ENCODE results near the gene CDC5L.

CDC5L gene

DNA sequence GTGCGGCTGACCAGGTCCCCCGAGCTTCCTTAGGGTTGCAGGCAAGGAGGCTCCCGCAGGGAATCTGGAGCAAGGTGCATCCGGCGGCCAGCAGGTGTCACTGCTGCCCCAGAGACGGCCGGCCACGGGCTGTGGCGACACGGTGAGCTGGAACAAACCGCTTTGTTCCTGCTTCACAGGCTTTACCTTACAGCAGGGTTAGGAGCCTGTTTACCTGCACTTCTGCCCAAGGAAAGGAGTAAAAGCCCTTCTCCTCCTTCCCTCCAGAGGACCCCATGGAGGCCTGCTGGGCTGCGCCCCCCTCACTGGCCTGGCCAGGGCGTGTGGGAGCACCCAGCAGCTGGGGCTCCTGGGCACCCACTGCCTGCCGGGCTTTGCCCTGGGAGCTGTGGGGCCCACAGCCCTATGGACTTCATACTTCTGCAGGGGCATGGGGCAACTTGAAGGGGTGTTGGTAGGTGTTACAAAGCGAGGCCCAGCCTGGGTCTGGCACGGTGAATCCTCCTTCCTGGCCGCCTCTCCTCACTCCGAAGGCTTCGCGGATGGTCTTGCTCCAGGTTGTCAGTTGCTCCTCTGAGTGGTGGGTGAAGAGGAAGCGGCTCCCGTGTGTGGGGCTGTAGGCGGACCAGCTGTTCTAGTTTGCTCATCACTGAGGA lies 88.4 kb downstream of the CDC5L start:
- no peak for DNase-seq (ENCODE audit: low read depth)

DNA sequence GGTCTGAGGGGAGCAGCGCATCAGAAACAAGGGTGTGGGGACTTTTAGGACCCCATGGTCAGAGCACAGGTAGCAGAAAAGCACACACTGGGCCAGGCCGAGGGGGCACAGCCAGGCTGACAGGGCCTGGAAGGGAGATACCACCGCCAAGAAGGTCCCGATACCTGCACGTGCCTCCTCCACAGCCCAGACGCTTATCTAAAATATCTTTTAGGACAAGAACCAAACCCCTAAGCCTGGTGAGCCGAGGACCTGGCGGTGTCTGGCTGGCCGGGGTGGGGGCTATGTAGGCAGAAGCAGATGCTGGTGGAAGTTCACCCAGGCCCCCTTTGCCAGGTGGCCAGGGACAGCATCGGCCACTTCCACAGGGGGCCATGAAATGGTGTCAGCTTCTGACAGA lies 89.3 kb downstream of the CDC5L start:
- no peak for DNase-seq (ENCODE audit: low read depth)

- no peak for DNase-seq (ENCODE audit: low read depth)
Observed at GRCh38 chr6:44477293-44477894, 89.9 kb downstream of the CDC5L start.

DNA sequence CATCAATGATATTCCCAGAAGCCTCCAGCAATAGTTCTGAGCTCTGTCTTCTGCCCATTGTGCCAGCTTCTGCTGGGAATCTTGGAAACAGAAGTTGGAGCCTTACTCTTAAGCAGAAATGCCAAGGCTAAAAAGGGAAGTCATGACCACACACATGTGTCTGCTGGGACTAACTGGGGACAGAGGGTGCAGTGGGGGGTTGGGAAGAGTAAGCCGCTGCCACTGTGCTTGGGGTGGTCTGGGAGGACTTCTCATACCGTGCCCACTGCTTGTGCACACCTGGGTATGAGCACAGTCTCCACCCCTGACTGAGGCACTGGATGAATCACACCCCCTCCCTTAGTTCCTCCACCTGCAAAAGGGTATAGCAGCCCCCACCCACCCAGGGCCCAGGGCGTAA lies 90.7 kb downstream of the CDC5L start:
- no peak for DNase-seq (ENCODE audit: low read depth)

DNA sequence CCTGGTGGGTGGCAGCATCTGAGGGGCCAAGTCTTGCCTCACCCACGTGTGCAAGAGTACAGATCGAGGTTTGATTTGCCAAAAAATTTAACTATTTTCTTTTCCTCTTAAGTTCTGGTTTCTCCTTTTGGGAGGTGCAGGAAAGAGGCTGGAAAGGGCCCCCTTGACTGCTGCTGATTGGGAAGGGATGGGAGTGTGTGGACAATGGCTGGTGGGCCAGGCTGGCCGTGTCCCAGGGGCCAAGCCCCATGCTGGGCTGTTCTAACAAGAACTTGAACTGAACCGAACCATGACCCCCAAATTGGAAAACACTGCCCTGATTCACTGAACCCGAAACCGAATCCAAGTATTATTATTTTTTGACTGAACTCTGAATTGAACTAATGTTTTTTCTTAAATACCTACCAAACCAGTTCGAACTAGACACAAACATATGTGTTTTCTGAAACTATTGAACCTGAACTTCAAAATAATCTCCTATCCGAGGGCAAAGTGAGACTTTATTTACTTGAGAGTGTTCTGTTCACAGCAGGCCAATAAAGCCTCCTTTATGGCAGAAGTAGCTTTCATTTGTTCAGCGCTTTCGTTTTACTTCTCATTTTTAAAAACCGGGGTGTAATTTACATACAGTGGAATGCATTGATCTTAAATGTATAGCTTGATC lies 91.2 kb downstream of the CDC5L start:
- DNase-seq (ENCODE audit: low read depth): no peak

DNA sequence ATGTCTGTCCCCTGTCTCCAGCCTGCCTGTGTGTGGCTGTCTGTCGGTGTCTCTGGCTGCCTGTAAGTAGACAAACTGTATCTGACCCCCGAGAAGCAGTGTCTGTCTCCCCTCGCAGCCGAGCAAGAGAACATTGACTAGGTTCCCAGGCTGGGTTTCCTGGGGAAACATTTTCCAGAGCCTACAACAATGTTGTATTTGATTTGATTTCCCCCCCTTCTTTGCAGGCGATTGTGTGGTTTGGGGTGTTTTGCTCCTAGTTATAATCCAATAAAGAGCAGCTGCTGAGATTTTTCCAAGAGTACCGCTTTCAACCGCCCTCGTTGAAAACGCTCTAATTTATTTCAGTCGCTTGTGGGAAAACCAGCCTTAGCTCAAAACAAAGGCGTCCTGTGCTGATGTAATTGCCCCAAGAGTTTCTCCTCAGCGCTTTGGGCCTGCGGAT lies 92.6 kb downstream of the CDC5L start:
- DNase-seq (ENCODE audit: low read depth): no peak

DNA sequence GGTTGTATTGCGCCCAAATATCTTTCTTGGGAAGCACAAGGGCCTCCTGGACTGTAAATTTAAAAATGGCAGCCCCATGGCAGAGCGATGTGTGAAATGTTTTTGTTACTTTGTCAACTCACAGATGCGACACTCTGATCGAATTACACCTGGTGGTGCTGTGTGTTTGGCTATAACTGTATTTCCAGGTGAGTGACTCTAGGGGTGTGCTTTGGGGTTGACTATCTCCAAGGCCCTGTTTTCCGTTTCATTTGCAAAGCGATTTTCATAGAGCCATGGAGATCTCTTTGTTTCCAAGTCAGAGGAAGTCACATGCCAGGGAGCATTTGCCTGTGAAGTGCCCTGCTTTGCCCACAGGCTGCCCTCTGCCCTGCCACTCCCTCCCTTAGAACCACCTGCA lies 93.5 kb downstream of the CDC5L start:
- no peak for DNase-seq (ENCODE audit: low read depth)

DNA sequence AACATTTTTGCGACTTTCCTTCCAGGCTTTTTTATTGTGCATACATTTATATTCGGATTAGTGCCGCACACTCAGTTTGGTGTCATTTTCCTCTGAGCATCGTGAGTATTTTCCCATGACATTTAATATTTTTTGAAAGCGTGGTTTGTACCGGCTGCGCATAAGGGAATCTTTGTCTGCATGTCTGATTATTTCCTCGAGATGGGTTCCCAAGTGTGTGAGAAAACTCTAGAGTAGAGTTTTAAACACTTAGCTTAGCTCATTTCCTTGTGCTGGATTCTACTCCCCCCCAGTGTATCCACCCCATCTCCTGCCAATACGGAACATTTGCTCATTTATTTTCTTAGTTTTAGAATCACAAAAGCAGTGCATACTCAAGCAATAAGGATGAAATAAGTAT lies 94.3 kb downstream of the CDC5L start:
- DNase-seq (ENCODE audit: low read depth): no peak

DNA sequence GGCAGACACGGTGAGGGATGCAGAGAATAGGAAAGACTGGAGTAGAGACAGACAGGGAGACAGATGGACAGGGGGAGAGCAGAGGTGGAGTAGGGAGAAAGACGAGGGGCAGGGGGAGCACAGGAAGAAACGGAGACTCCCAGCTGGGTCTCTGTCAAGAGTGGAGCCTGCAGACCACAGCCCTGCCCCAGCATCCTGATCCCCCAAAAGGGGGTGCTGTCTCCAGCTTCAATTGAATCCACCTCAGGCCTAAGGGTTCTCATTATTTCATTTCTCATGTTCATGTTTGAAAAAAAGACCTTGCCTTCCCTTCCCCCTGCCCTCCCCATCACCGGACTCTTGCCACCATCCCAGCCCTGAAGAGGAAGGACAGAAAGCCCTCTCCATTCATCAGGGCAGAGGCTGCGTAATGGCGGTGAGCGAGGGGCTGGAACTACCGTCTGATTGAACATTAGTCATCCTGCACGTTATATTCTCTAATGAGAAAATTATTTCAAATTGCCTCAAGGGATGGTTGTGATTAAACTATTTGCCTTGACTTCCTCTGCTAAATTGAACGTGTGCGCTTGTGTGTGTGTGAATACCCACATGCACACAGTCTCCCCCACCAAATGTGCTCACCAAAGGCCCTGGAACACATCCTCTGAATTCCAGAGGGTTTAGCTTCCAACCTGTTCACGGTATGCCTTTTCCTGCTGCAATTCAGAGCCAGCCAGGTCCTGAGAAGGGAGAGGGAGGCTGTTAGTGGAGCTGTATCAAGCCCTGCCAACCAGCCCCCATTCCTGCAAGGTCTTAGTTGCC lies 98.3 kb downstream of the CDC5L start:
- no peak for DNase-seq (ENCODE audit: low read depth)

DNA sequence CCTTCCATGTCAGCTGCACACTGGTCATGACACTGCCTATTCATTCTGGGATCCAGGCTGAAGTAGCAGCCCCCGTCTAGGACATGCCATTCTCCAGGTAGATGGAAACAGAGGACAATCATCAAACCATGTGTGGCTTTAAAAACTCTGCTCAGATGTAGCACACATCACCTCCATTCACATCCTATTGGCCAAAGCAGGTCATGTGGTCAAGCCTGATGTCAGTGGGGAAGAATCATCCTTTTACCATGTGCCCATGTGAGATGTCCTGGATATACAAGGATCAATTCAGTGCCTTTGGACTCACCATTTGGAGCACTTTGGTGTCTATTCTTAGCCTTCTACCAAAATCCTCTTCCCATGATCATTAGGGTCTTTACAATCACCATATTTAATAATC lies 99.5 kb downstream of the CDC5L start:
- no peak for DNase-seq (ENCODE audit: low read depth)

- no peak for DNase-seq (ENCODE audit: low read depth)
Observed at GRCh38 chr6:44487586-44487985, 100.1 kb downstream of the CDC5L start.

DNA sequence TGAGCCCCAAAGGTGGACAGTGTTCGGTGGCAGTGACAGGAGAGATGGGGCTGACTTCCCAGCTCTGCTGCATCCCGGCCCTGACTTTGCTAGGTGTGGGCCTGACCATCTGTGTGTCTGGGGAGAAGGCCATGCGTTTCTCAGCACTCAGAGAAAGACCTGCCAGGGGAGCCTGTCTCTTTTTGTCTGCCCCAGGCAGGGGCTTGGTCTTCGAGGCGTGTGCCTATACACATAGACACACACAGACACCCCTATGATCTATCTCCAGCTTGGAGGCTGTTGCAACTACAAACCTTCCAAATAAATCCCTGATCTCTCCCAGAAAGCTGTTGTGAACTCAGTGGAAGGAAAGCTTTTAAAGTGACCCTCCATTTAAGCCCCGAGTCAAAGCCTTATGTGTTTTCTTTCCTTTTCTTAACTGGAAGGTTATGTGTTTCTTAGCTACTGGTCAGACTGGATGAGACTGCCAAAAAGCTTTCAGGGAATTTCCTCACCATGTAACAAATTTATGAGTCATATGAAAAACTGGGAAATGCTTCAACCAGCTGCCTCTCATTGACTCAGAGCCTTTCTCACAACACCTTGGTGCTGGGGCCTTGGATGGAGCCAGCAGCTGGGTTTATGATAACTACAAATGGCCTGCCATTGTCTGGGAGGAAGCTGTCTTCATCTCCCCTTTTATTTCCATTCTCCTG lies 102.6 kb downstream of the CDC5L start:
- DNase-seq (ENCODE audit: low read depth): peak; percentile 92

- no peak for DNase-seq (ENCODE audit: low read depth)
Observed at GRCh38 chr6:44493132-44493531, 105.6 kb downstream of the CDC5L start.

DNA sequence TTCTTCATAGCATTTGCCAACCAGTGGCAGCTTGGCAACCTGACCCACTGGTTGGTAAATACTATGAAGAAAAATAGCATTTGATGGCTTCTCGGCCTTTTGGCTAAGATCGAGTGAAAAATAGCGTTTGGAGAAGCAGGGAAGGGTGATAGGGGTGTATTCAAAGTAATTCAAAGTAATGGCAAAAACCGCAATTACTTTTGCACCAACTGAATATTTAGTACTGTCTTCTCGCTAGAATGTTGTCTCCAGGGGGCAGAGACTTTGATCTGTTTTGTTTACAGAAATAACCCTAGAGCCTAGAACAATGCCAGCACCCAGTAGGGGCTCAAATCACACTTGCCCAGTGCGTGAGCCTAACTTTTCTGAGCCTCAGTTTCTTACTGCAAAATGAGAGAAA lies 106.1 kb downstream of the CDC5L start:
- no peak for DNase-seq (ENCODE audit: low read depth)

GRCh38 chr6:44494011-44494501 lies 106.5 kb downstream of the CDC5L start:
- DNase-seq (ENCODE audit: low read depth): peak; percentile 27

GRCh38 chr6:44495036-44495901 lies 107.8 kb downstream of the CDC5L start:
- no peak for DNase-seq (ENCODE audit: low read depth)

DNA sequence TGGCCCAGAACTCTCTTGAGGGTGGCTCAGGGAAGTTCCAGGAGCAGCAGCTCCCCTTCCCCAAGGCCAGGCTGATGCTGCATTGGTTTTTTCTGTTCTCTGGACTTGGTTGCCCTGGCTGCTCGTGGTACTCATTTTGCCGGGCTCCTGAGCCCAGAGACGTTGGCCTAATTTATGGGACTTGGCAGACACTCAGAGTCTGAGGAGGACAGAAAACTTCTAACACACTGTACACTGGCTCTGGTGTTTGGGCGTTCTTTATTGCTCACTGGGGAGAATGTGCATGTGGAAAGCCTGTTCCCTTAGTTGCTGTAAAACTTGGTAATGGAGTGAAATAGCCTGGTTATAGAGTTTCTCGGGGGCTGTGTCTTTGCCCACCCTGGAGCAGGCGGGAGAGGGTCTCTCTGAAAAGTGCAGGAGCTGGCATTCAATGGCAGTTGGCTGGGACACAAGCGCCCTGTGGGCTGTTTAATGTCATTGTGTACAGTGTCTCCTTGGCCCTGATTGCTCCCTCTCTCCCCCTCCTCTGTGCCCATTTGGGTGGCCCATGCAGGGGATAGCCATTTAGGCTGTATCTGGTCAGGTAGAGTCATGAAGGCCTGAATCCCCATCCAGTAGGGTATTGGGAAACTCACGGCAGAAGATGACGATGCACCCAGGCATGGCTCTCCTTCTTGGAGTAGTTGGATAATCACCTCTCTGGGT lies 109.3 kb downstream of the CDC5L start:
- DNase-seq (ENCODE audit: low read depth): no peak

- no peak for DNase-seq (ENCODE audit: low read depth)
Observed at GRCh38 chr6:44497807-44498206, 110.3 kb downstream of the CDC5L start.

DNA sequence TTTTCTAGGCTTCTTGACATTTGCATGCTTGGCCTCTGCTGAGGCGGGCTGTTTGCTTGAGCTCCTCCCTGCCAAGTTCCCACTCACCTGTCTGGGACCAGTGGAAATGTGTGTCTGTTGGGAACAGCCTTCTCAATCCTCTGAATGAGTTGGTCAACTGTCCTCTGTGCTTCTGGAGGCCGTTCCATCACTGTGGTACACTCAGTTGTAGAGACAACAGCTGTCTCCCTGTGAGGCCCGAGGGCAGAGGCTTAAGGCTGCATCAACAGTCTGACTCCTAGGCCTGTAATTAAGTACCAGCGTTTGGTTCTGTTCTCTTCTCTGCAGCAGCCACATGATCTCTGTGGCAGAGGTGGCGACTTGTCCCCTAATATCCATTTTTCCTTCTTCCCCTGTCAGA lies 110.9 kb downstream of the CDC5L start:
- no peak for DNase-seq (ENCODE audit: low read depth)

DNA sequence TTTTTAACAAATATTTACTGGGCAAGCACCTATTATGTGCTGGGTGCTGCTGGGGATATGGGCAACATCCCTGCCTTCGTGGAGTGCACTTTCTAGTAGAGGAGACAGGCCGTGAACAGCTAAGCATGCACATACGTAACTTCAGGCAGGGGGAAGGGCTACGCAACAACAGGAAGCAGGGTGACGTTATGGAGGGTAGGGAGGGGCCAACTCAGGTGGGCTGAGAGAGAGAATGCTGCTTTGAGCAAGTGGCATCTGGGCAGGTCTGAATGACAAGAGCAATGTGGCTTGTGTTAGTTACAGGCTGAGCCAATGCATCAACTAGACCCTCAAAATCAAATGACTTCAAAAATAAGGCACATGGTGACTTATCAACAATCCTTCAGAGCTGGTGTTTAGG lies 112.1 kb downstream of the CDC5L start:
- DNase-seq (ENCODE audit: low read depth): no peak
